ENCODE data around the gene APOLD1.

APOLD1 gene

DNA sequence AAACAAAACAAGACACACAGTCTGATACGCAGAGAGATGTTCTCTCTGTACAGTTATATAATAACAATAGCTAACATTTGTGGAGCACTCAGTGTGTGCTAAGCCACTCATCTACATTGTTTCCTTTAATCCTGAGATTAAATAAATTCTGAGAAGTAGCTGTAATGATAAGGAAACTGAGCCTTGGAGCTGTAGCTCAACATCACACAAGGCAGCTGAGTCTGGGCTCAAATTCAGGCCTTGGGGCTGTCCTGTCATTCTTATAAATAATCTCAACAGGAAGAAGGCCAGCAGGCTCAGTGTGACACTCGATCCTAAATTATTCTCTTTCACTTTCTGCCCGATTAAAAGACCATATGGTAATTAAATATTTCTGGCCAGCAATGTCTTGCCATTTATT is 43.8 kb upstream of the APOLD1 start:
- Histone ChIP-seq H3F3A (ENCODE audit: insufficient read depth, low read length) (peaks cover 3% of the 10 kb centered on the region; the same call in 1 of the 2 replicates), H3K27me3 (replicated peaks; ENCODE audit: insufficient read depth, low read length) (no peaks in the 10 kb centered on the region), H3K36me3 (replicated peaks; ENCODE audit: insufficient read depth, low read length) (no peaks in the 10 kb centered on the region), H3K27ac (ENCODE audit: low read length) (no peak overlapping the region), H3K9ac (ENCODE audit: low read length) (no peak overlapping the region), H3K9me3 (replicated peaks; ENCODE audit: insufficient read depth, low read length) (no peaks in the 10 kb centered on the region), H3K4me1 (ENCODE audit: low read length) (peaks cover 21% of the 10 kb centered on the region; the same call in 1 of the 2 replicates), H3K4me3 (ENCODE audit: low read length) (no peak overlapping the region), H3K4me2 (ENCODE audit: low read depth, low read length) (peak overlapping the region; percentile 23), H2AFZ (ENCODE audit: low read length) (no peak overlapping the region), H3K9me2 (replicated peaks; ENCODE audit: insufficient read depth, low read length) (no peaks in the 10 kb centered on the region), H4K20me1 (ENCODE audit: insufficient read depth, low read length) (no peaks in the 10 kb centered on the region), H3K79me2 (ENCODE audit: low read length) (peaks cover 88% of the 10 kb centered on the region)
- no peak for DNase-seq
- TF ChIP-seq, protein P1, sequence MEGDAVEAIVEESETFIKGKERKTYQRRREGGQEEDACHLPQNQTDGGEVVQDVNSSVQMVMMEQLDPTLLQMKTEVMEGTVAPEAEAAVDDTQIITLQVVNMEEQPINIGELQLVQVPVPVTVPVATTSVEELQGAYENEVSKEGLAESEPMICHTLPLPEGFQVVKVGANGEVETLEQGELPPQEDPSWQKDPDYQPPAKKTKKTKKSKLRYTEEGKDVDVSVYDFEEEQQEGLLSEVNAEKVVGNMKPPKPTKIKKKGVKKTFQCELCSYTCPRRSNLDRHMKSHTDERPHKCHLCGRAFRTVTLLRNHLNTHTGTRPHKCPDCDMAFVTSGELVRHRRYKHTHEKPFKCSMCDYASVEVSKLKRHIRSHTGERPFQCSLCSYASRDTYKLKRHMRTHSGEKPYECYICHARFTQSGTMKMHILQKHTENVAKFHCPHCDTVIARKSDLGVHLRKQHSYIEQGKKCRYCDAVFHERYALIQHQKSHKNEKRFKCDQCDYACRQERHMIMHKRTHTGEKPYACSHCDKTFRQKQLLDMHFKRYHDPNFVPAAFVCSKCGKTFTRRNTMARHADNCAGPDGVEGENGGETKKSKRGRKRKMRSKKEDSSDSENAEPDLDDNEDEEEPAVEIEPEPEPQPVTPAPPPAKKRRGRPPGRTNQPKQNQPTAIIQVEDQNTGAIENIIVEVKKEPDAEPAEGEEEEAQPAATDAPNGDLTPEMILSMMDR (IDR thresholded peaks at IDR 0.05; ENCODE audit: low read length), result no peak
- TF ChIP-seq EZH2phosphoT487 (IDR thresholded peaks at IDR 0.05; ENCODE audit: low read length) (no peak), EZH2 (optimal IDR thresholded peaks at IDR 0.05; ENCODE audit: low read depth, low read length) (no peak)

DNA sequence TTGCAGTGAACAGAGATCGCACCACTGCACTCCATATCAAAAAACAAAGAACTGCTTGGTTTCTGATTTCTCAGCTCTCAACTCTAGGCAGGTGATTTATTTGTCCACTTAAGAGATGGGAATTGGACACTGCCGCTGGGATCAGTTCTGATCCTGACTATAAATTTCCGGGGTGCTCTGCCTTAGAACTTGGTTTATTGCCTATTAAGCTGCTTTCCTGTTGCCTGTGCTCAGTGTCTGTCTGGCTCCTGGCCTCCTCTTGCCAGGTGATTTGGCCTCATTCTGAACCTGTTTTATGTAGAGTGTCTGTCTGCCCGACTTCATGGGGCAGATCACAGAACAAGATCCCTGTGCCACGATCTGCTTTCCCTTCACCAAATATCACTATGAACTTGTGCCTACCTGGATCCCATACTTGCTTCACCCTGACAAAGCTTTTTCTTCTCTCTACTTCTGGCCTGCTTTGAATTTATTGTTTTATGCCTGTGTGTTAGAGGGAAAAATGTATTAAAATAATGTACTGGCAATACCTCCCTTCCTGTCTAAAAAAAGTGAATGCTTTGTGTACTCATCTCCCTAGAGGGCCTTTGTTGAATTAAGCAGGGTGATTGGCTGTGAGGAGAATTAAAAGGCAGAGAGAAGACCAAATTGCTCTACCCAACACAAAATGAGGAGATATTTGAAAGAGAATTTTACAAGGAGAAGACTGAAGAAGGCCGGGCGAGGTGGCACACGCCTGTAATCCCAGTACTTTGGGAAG is 40.7 kb upstream of the APOLD1 start:
- H3K9ac ChIP-seq (ENCODE audit: low read length), result no peak overlapping the region
- H3K9me3 ChIP-seq (replicated peaks; ENCODE audit: insufficient read depth, low read length), result no peaks in the 10 kb centered on the region
- DNase-seq, result no peak
- peaks cover 18% of the 10 kb centered on the region; the same call in 1 of the 2 replicates for H3K4me1 ChIP-seq (ENCODE audit: low read length)
- TF ChIP-seq, protein P1 (IDR thresholded peaks at IDR 0.05; ENCODE audit: low read length), result no peak
- TF ChIP-seq EZH2 (optimal IDR thresholded peaks at IDR 0.05; ENCODE audit: low read depth, low read length), result no peak
- TF ChIP-seq EZH2phosphoT487 (IDR thresholded peaks at IDR 0.05; ENCODE audit: low read length), result no peak
- H3K9me2 ChIP-seq (replicated peaks; ENCODE audit: insufficient read depth, low read length), result no peaks in the 10 kb centered on the region
- no peaks in the 10 kb centered on the region for H3K27me3 ChIP-seq (replicated peaks; ENCODE audit: insufficient read depth, low read length)
- peaks cover 87% of the 10 kb centered on the region for H3K79me2 ChIP-seq (ENCODE audit: low read length)
- no peak overlapping the region for H3K4me2 ChIP-seq (ENCODE audit: low read depth, low read length)
- H3K4me3 ChIP-seq (ENCODE audit: low read length), result no peak overlapping the region
- no peak overlapping the region for H3K27ac ChIP-seq (ENCODE audit: low read length)
- no peaks in the 10 kb centered on the region for H3K36me3 ChIP-seq (replicated peaks; ENCODE audit: insufficient read depth, low read length)
- H2AFZ ChIP-seq (ENCODE audit: low read length), result no peak overlapping the region
- H3F3A ChIP-seq (ENCODE audit: insufficient read depth, low read length), result no peaks in the 10 kb centered on the region
- H4K20me1 ChIP-seq (ENCODE audit: insufficient read depth, low read length), result no peaks in the 10 kb centered on the region

DNA sequence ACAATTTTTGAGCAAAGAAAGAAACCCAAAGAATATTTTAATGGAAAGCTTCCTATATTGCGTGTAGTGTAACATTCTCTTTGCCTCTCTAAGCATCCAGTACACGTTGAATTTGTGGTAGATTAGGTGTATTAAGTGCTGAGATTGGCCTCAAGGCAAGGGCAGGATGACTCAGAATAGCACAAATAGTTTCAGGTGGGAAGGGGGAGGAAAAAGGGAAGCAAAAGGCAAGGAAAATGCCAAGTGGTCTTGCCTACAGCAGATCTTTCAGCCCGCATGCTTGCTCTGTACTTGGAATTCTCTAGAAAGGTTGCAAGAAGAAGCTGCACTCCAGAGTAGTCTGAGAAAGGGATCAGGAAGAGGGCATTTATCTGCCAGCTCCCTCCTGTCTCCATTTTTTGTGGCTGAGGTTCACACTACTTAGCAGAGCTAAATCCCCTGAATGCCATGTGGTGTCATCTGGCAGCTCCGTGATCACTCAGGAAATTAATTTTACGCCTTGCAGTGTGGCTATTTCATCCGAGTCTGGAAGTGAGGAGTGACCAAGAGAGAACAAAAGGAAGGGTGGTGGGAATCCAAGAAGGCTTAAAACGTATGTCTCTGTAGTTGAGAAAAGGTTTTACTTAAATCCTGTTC is 39.8 kb upstream of the APOLD1 start:
- H3K27ac ChIP-seq (ENCODE audit: low read length), result no peak overlapping the region
- H3K4me3 ChIP-seq (ENCODE audit: low read length), result no peak overlapping the region
- no peak overlapping the region for H3K4me2 ChIP-seq (ENCODE audit: low read depth, low read length)
- H3K4me1 ChIP-seq (ENCODE audit: low read length), result peaks cover 14% of the 10 kb centered on the region; the same call in 1 of the 2 replicates
- no peaks in the 10 kb centered on the region for H4K20me1 ChIP-seq (ENCODE audit: insufficient read depth, low read length)
- H3K79me2 ChIP-seq (ENCODE audit: low read length), result peaks cover 80% of the 10 kb centered on the region
- H3K9me2 ChIP-seq (replicated peaks; ENCODE audit: insufficient read depth, low read length), result no peaks in the 10 kb centered on the region
- no peaks in the 10 kb centered on the region for H3F3A ChIP-seq (ENCODE audit: insufficient read depth, low read length)
- no peak overlapping the region for H2AFZ ChIP-seq (ENCODE audit: low read length)
- H3K27me3 ChIP-seq (replicated peaks; ENCODE audit: insufficient read depth, low read length), result no peaks in the 10 kb centered on the region
- H3K9me3 ChIP-seq (replicated peaks; ENCODE audit: insufficient read depth, low read length), result no peaks in the 10 kb centered on the region
- DNase-seq, result no peak
- TF ChIP-seq, protein P1 (IDR thresholded peaks at IDR 0.05; ENCODE audit: low read length), result no peak
- TF ChIP-seq EZH2phosphoT487 (IDR thresholded peaks at IDR 0.05; ENCODE audit: low read length) (no peak), EZH2 (optimal IDR thresholded peaks at IDR 0.05; ENCODE audit: low read depth, low read length) (no peak)
- H3K36me3 ChIP-seq (replicated peaks; ENCODE audit: insufficient read depth, low read length), result no peaks in the 10 kb centered on the region
- no peak overlapping the region for H3K9ac ChIP-seq (ENCODE audit: low read length)

Measured in MM.1S (cell line).